ENCODE measurements around the gene C5AR1. TPM values are rescaled to one million over a fixed set of nuclear protein-coding genes. Genes with fewer than 3 reads are reported as not detected.

The C5AR1 gene
- total RNA-seq, 1 donor from 2014 or later, result 0.98 TPM

GRCh38 chr19:47319923-47320871, 10.5 kb downstream of the C5AR1 start:
- no peak for DNase-seq (ENCODE audit: low spot score in 2 of 2, unreplicated experiment in 2 of 2)
- no peak overlapping the region for H3K27ac Mint-ChIP-seq
- peaks cover 4% of the 10 kb centered on the region for H3K9me3 Mint-ChIP-seq
- H3K27me3 Mint-ChIP-seq (ENCODE audit: low read depth), result peaks cover 28% of the 10 kb centered on the region
- no peaks in the 10 kb centered on the region for H3K4me1 Mint-ChIP-seq
- no peaks in the 10 kb centered on the region for H3K36me3 Mint-ChIP-seq
- H3K4me3 Mint-ChIP-seq, result no peak overlapping the region
- TF ChIP-seq CTCF (IDR thresholded peaks at IDR 0.05; ENCODE audit: unreplicated experiment), result no peak

- no peak for TF ChIP-seq CTCF (IDR thresholded peaks at IDR 0.05; ENCODE audit: unreplicated experiment)
- peaks cover 29% of the 10 kb centered on the region for H3K27me3 Mint-ChIP-seq (ENCODE audit: low read depth)
- H3K9me3 Mint-ChIP-seq, result peaks cover 4% of the 10 kb centered on the region
- no peak overlapping the region for H3K4me3 Mint-ChIP-seq
- H3K36me3 Mint-ChIP-seq, result no peaks in the 10 kb centered on the region
- no peak for DNase-seq (ENCODE audit: low spot score in 2 of 2, unreplicated experiment in 2 of 2)
- no peak overlapping the region for H3K27ac Mint-ChIP-seq
- H3K4me1 Mint-ChIP-seq, result no peaks in the 10 kb centered on the region
These were observed 12.0 kb downstream of the C5AR1 start for GRCh38 chr19:47321630-47322029.

GRCh38 chr19:47322058-47322457, 12.4 kb downstream of the C5AR1 start:
- no peak for DNase-seq (ENCODE audit: low spot score in 2 of 2, unreplicated experiment in 2 of 2)
- TF ChIP-seq CTCF (IDR thresholded peaks at IDR 0.05; ENCODE audit: unreplicated experiment), result no peak
- no peak overlapping the region for H3K27ac Mint-ChIP-seq
- peaks cover 4% of the 10 kb centered on the region for H3K9me3 Mint-ChIP-seq
- H3K36me3 Mint-ChIP-seq, result no peaks in the 10 kb centered on the region
- H3K4me1 Mint-ChIP-seq, result no peaks in the 10 kb centered on the region
- H3K4me3 Mint-ChIP-seq, result no peak overlapping the region
- peaks cover 29% of the 10 kb centered on the region for H3K27me3 Mint-ChIP-seq (ENCODE audit: low read depth)

GRCh38 chr19:47323409-47323808, 13.7 kb downstream of the C5AR1 start:
- H3K9me3 Mint-ChIP-seq, result peaks cover 4% of the 10 kb centered on the region
- no peak for TF ChIP-seq CTCF (IDR thresholded peaks at IDR 0.05; ENCODE audit: unreplicated experiment)

GRCh38 chr19:47323872-47324271, 14.2 kb downstream of the C5AR1 start:
- Mint-ChIP-seq H3K36me3 (no peaks in the 10 kb centered on the region), H3K27ac (no peak overlapping the region), H3K9me3 (peaks cover 4% of the 10 kb centered on the region), H3K4me1 (no peaks in the 10 kb centered on the region), H3K27me3 (ENCODE audit: low read depth) (peaks cover 29% of the 10 kb centered on the region), H3K4me3 (no peak overlapping the region)
- no peak for DNase-seq (ENCODE audit: low spot score in 2 of 2, unreplicated experiment in 2 of 2)
- no peak for TF ChIP-seq CTCF (IDR thresholded peaks at IDR 0.05; ENCODE audit: unreplicated experiment)

More at GRCh38 chr19:47323409-47323808, 13.7 kb downstream of the C5AR1 start:
- H3K4me1 Mint-ChIP-seq, result no peaks in the 10 kb centered on the region
- no peak overlapping the region for H3K4me3 Mint-ChIP-seq
- DNase-seq (ENCODE audit: low spot score in 2 of 2, unreplicated experiment in 2 of 2), result no peak
- peaks cover 29% of the 10 kb centered on the region for H3K27me3 Mint-ChIP-seq (ENCODE audit: low read depth)
- H3K36me3 Mint-ChIP-seq, result no peaks in the 10 kb centered on the region
- no peak overlapping the region for H3K27ac Mint-ChIP-seq

All from mesothelial cell of epicardium (in vitro differentiated cells).